Psoas muscle (tissue), 8 donors: ENCODE results near the gene TMEM86B. TPM values are rescaled to one million over a fixed set of nuclear protein-coding genes. Genes with fewer than 3 reads are reported as not detected.
A peak's percentile ranks its signal among the peaks of the same experiment; 100 is the strongest.

Source experiments
- ATAC-seq, 4 donors: fragments of 200-7000 bp; cut with Tn5 transposase; one replicate each; pipeline ENCODE4 v1.9.1; 2020; ENCODE audit warnings: moderate library complexity in 3 of 4, mild to moderate bottlenecking in 2 of 4
- DNase-seq, 2 donors: peaks; one replicate each; pipeline ENCODE4 v3.0.0-alpha.2; 2020
- H3K27ac ChIP-seq: fragments of 200-600 bp; one replicate; pipeline ENCODE4 v1.8.0; 2022
- H3K27me3 ChIP-seq, 3 donors: fragments of 200-600 bp in 1 of 3; one replicate each; pipeline versions ENCODE4 v1.6.1 to v1.8.0; 2013 to 2022; ENCODE audit warnings: low read length in 2 of 3, mild to moderate bottlenecking in 2 of 3, moderate library complexity in 1 of 3; ENCODE audit not compliant: insufficient read depth in 3 of 3
- H3K36me3 ChIP-seq, 2 donors: fragments of 200-600 bp in 1 of 2; one replicate each; pipeline versions ENCODE4 v1.6.1 to v1.8.0; 2013 to 2022; ENCODE audit warnings: low read depth in 1 of 2, mild to moderate bottlenecking in 1 of 2, moderate library complexity in 1 of 2; ENCODE audit not compliant: insufficient read depth in 1 of 2
- H3K4me1 ChIP-seq: fragments of 200-600 bp; one replicate; pipeline ENCODE4 v1.8.0; 2022
- H3K4me3 ChIP-seq: fragments of 200-600 bp; one replicate; pipeline ENCODE4 v1.8.0; 2022; ENCODE audit warnings: mild to moderate bottlenecking
- H3K9me3 ChIP-seq: fragments of 200-600 bp; one replicate; pipeline ENCODE4 v1.8.0; 2022
- WGBS, 3 donors: extraction: QIAGEN DNeasy Blood & Tissue Kit; methylation state at CpG; one replicate each; pipeline versions ENCODE4 v1.1.6 to v1.1.7; 2013; 5-methylcytosine and 5-hydroxymethylcytosine counted together
- intact Hi-C, 2 donors: fragments of 100-400 bp; cut with DNase I; formaldehyde crosslinking; loops; one replicate each; pipeline versions ENCODE4 v1.11.0 to v1.14.2; 2022
- polyA plus RNA-seq, 3 donors: library from polyadenylated mRNA; stranded (reverse); fragments of 200-250 nt; gene quantifications; one replicate each; pipeline ENCODE4 v1.2.3, GENCODE V29; 2013
- total RNA-seq, 4 donors: library from RNA; stranded (reverse); fragmentation: NEBNext Ultra II Directional in 2 of 4; extraction: Animal tissue kit (Norgen Biotek cat#: 25700) in 2 of 4; gene quantifications; one replicate each; pipeline versions ENCODE4 v1.2.1 to v1.2.4, GENCODE V29; 2021 to 2023
- TF ChIP-seq, protein P1 (sequence below): fragments of 200-600 bp; IDR thresholded peaks from one replicate; pipeline ENCODE4 v1.8.0; 2022; ENCODE audit warnings: antibody characterized with exemption
- donor health status: healthy with polysubstance abuse.
- donor health status: DM: no; HTN: no; CAD: no; lungs with moderate emphysema.
- donor health status: Bipolar disorder and iron deficiency.
- donor health status: healthy.
- donor health status: DM: yes; HTN: yes; CAD: no.
- donor health status: DM: no; HTN: no; CAD: no.
- donor health status: DM: no; HTN: no; CAD: no.
- donor health status: DM: yes; HTN: yes; CAD: no.

Gene TMEM86B
- total and polyA plus RNA-seq, 7 donors: 0.68 to 2.4 (median 2.1) TPM

DNA sequence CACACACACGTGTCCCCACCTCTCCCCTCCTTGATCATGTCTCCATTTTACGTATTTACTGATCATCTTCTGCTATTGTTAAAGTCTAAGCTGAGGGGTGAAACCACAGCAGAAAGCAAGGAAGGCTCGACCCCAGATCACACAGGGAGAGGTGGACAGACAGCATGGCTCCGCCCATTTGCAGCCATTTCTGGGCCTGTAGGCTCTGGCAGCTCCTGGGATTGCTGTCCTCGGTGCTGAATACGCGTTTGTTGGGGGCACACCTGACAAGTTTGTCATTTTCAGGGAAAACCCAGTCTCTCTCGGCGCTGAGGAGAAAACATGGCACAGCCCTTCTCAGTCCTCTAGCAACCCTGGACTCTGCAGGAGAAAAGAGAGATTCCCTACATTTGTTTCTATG lies 8.0 kb downstream of the TMEM86B start:
- DNase-seq: no peak
- Histone ChIP-seq H3K27ac (no peak overlapping the region), H3K27me3 (no peaks in the 10 kb centered on the region), H3K4me1 (no peaks in the 10 kb centered on the region), H3K36me3 (no peaks in the 10 kb centered on the region), H3K9me3 (peaks cover 2% of the 10 kb centered on the region), H3K4me3 (no peak overlapping the region)
- WGBS, 3 donors: 66 to 76% (median 73%) methylated on average over 9 of the region's 9 CpGs
- TF ChIP-seq, protein P1, sequence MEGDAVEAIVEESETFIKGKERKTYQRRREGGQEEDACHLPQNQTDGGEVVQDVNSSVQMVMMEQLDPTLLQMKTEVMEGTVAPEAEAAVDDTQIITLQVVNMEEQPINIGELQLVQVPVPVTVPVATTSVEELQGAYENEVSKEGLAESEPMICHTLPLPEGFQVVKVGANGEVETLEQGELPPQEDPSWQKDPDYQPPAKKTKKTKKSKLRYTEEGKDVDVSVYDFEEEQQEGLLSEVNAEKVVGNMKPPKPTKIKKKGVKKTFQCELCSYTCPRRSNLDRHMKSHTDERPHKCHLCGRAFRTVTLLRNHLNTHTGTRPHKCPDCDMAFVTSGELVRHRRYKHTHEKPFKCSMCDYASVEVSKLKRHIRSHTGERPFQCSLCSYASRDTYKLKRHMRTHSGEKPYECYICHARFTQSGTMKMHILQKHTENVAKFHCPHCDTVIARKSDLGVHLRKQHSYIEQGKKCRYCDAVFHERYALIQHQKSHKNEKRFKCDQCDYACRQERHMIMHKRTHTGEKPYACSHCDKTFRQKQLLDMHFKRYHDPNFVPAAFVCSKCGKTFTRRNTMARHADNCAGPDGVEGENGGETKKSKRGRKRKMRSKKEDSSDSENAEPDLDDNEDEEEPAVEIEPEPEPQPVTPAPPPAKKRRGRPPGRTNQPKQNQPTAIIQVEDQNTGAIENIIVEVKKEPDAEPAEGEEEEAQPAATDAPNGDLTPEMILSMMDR: no peak
- no peak for ATAC-seq
- intact Hi-C loops: no loop called here

DNA sequence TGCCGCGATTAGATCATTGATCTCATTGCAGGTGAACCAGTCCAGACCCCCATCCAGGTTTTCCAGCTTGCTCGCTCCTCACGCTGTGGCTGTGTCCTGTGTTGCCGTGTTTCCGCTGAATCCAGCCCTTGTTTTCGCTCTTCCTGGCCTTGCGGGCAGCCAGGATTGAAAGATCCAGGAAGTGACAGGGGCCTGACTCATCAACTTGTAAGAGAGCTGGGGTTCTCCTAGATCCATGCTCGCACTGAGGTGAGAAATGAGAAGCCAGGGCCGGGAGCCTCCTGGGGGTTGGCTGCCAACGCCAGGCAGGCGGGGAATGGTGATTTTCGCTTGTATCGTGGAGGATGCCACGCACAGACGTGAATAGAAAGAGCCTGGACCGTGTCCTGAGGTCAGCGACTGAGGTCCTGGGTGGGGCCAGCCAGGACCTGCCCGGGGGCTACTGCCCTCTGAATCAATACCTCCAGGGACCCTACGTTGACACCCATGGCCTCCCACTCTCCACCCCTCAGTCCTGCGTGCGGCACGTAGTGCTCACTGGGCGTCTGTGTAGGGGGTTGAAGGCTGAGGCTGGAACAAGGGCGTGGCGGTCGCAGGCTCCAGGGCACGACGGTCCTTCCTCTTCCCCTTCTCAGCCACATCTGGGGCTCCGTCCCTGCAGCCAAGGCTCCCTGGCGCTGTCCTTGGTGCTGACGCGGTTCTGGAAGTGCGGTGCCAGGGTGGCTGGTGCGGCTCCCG lies 11.9 kb downstream of the TMEM86B start:
- peak; percentile 79 to 87 for DNase-seq
- H3K27me3 ChIP-seq: peaks cover 0 to 17% (median 5%) of the 10 kb centered on the region in 3 donors
- TF ChIP-seq, protein P1: no peak
- no peaks in the 10 kb centered on the region for H3K36me3 ChIP-seq
- WGBS, 3 donors: 4 to 7% (median 5%) methylated on average over 31 to 36 of the region's 36 CpGs
- H3K9me3 ChIP-seq: peaks cover 2% of the 10 kb centered on the region
- intact Hi-C loops: no loop called here
- no peaks in the 10 kb centered on the region for H3K4me1 ChIP-seq
- H3K27ac ChIP-seq: no peak overlapping the region
- H3K4me3 ChIP-seq: peak overlapping the region; percentile 58
- peak; percentile 63 to 83 (median 82) for ATAC-seq

DNA sequence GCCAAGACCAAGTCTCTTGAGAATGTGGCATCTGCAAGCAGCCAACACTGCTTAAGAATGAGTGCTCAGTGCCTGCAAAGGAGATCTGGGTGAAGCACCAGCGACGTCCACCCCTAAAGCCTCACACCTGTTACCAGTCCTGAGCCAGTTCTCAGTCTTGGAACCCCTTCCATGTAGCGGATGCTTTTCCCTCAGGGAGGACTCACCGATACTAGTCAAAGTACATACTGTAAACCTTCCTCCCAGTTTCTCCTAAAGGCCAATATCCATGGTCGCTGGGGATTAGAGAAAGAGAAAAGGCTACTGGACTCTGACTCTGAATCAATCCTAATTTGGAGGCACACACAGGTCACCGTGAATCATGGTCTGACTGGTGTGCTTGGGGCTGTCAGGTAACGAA lies 15.0 kb downstream of the TMEM86B start:
- H3K4me1 ChIP-seq: no peaks in the 10 kb centered on the region
- ATAC-seq: no peak
- H3K9me3 ChIP-seq: no peaks in the 10 kb centered on the region
- no peak overlapping the region for H3K27ac ChIP-seq
- peaks cover 0 to 24% (median 5%) of the 10 kb centered on the region in 3 donors for H3K27me3 ChIP-seq
- H3K4me3 ChIP-seq: no peak overlapping the region
- 67 to 73% (median 72%) methylated on average over 7 of the region's 7 CpGs for WGBS, 3 donors
- no peaks in the 10 kb centered on the region for H3K36me3 ChIP-seq
- TF ChIP-seq, protein P1: no peak
- intact Hi-C loops: no loop called here
- DNase-seq: no peak

DNA sequence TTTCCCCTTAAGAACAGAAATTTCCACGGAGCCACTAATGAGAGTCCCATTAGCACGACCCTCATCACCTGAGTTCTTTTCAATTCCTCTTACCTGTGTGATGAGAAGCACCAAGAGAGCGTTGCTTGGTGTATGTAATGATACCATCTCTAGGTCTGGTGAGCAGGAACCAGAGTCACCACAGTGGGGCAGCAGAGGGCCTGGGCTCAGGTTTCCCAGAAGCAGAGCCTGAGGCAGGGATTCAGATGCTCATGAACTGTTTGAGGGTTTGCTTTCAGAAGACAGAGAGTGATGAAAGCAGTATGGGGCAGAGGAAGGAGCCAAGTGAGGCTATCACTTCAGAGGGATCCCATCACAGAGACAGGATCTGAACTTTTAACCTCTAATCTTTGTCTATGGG lies 16.1 kb downstream of the TMEM86B start:
- DNase-seq (no peak), ATAC-seq (no peak)
- H3K27me3 ChIP-seq: peaks cover 0 to 24% (median 5%) of the 10 kb centered on the region in 3 donors
- TF ChIP-seq, protein P1: no peak
- H3K4me3 ChIP-seq: no peak overlapping the region
- H3K4me1 ChIP-seq: no peaks in the 10 kb centered on the region
- intact Hi-C loops: no loop called here
- WGBS, 3 donors: 76 to 84% (median 81%) methylated on average over 3 of the region's 3 CpGs
- no peak overlapping the region for H3K27ac ChIP-seq
- H3K36me3 ChIP-seq: no peaks in the 10 kb centered on the region
- no peaks in the 10 kb centered on the region for H3K9me3 ChIP-seq
